Activated CD4-positive, alpha-beta T cell treated with anti-CD3 and anti-CD28 coated beads, Interleukin-2, Interleukin-6, amounts not matched to agents 100 ng/mL and 50 ng/mL, durations not matched to agents 16 hours and 8 hours (primary cell): ENCODE results near the gene GSTA5.
"Not testable (repeated sequence)": the region's sequence is repeated elsewhere in the genome, so short reads cannot be mapped to it uniquely, and the experiment has no call there.

Experiments
- DNase-seq: peaks from one replicate; pipeline ENCODE4 v3.0.0-alpha.2; 2020

Gene GSTA5

DNA sequence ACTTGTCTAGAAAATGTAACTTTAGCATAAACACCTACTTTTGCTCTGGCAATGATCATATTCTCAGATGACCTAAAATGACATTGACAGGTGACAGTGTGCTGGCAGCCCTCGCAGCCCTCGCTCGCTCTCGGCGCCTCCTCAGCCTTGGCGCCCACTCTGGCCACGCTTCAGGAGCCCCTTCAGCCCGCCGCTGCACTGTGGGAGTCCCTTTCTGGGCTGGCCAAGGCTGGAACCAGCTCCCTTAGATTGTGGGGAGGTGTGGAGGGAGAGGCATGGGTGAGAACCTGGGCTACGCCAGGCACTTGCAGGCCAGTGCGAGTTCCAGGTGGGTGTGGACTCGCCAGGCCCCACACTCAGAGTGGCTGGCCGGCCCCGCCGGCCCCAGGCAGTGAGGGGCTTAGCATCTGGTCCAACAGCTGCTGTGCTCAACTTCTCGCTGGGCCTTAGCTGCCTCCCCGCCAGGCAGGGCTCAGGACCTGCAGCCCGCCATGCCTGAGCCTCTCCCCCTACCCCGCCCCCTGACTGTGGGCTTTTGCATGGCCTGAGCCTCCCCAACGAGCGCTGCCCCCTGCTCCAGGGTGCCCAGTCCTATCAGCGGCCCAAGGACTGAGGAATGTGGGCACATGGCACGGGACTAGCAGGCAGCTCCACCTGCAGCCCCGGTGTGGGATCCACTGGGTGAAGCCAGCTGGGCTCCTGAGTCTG lies 54.2 kb downstream of the GSTA5 start:
- no peak for DNase-seq

DNA sequence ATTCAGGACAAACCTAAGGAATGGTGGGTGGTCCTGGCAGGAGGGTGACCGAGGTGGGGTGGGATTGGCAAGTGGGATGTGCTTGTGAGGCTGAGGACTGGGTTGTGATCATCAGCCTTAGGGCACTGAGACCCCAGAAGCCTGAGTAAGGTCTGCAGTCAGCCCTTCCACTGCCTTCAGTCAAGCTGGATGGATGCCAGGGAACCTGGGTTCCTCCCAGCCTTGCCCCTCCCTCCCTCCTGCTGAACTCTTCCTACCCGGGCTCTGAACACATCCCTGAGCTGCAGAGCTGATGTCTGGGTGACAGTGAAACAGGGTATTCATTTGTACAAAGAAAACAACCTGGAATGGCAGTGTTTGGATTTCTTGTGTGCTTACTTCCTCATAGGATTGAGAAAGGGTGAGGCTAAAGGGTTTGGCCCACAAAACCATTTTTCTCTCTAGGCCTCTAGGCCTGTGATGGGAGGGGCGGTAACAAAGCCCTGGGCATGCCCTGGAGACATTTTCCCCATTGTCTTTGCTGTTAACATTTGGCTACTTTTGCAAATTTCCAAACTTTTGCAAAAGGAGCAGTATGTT lies 57.8 kb downstream of the GSTA5 start:
- DNase-seq = not testable (repeated sequence)

DNA sequence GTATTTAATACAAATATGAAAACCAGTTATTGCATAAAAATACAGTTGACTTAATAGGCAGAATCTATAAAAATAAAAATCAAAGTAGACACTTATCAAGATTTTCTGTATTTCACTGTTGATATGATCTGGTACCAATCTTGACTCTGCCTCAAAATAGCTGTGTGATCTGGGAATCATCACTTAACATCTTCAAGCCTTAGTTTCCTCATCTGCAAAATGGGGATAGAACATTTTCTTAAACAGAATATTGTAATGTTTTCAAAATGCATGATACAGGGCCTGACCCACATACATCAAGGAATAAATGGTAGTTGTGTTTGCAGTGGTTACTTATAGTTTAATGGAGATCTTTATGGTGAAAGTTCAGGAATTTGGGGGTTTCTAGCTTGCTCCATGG lies 58.4 kb downstream of the GSTA5 start:
- DNase-seq = not testable (repeated sequence)
